Measurements from ENCODE around the gene ZC3H10. TPM values are rescaled to one million over a fixed set of nuclear protein-coding genes. Genes with fewer than 3 reads are reported as not detected.

Gene ZC3H10
- total and polyA plus RNA-seq, 2 donors (not counting 3 experiments of a cell fraction or from before 2014, with no cell fraction given): 2.6 to 10.1 TPM

- Histone ChIP-seq H3K27me3 (ENCODE audit: control insufficient read depth in 2 of 2, insufficient read depth in 2 of 2, low read length in 2 of 2) (peaks cover 2 to 4% of the 10 kb centered on the region in 2 experiments), H3K79me2 (ENCODE audit: control insufficient read depth, insufficient read depth, low read length) (no peaks in the 10 kb centered on the region), H2AFZ (ENCODE audit: low read depth, low read length) (peak overlapping the region; percentile 91), H3K4me2 (ENCODE audit: insufficient read depth, low read length) (peak overlapping the region; percentile 85), H4K20me1 (replicated peaks; ENCODE audit: control insufficient read depth, extremely low read depth, insufficient read depth, low read length) (no peaks in the 10 kb centered on the region), H3K9ac (replicated peaks; ENCODE audit: extremely low read depth, insufficient read depth, low read length) (peak overlapping the region; percentile 41), H3K9me1 (replicated peaks; ENCODE audit: control insufficient read depth, extremely low read depth, insufficient read depth, low read length) (no peaks in the 10 kb centered on the region), H3K36me3 (ENCODE audit: control insufficient read depth in 2 of 2, extremely low read depth in 1 of 2, insufficient read depth in 2 of 2, low read length in 2 of 2) (no peaks in the 10 kb centered on the region), H3K4me3 (replicated peaks in 1 of 3; ENCODE audit: insufficient read depth in 1 of 3, low read depth in 1 of 3, low read length in 3 of 3) (peak overlapping the region; percentile 31 to 58 (median 36)), H3K9me3 (replicated peaks; ENCODE audit: control insufficient read depth, insufficient read depth, low read length) (no peaks in the 10 kb centered on the region), H3K27ac (ENCODE audit: insufficient read depth, low read depth, low read length) (no peak overlapping the region), H3K4me1 (ENCODE audit: control insufficient read depth, extremely low read depth, insufficient read depth, low read length) (peaks cover 8% of the 10 kb centered on the region)
- ChIA-PET CTCF (interaction anchor here (0.6 to 5.0 kb wide), 21 partner anchors 9 to 349 kb away, joined by 3 to 59 read pairs (median 5); partner anchors contain the start of genes PA2G4, RNF41 and ZC3H10), POLR2A (interaction anchor here (1.0 kb wide), 1 partner anchor 34 kb away, joined by 4 read pairs; no protein-coding TSS in a partner anchor)
- no peak for TF ChIP-seq MYC (IDR thresholded peaks at IDR 0.05; ENCODE audit: low read depth, low read length)
- peak; percentile 81 to 82 for TF ChIP-seq CTCF (IDR thresholded peaks at IDR 0.05; ENCODE audit: extremely low read depth in 1 of 2, insufficient read depth in 1 of 2, low read depth in 1 of 2, low read length in 2 of 2)
- TF ChIP-seq MAX (IDR thresholded peaks at IDR 0.05; ENCODE audit: insufficient read depth, insufficient read length): no peak
- TF ChIP-seq EZH2 (IDR thresholded peaks at IDR 0.05; ENCODE audit: borderline replicate concordance, low read depth, low read length, severe bottlenecking): peak; percentile 24
- TF ChIP-seq POLR2AphosphoS5 (IDR thresholded peaks at IDR 0.05; ENCODE audit: insufficient read depth, low read depth, low read length): no peak
- no peak for TF ChIP-seq POLR2A (IDR thresholded peaks at IDR 0.05; ENCODE audit: low read depth, low read length)
- dilution Hi-C loops (cut with MboI; ENCODE audit: extremely low pct_ligation_motif_present, low sequenced_read_pairs) (no loop called here), intact Hi-C loops (cut with micrococcal nuclease) (loop anchor here (1.0 kb wide), 5 partner anchors 25 to 83 kb away; partner anchors contain the start of genes PA2G4 and RPL41)
- peak; percentile 91 for FAIRE-seq
- DNase-seq (ENCODE audit: low read depth, low spot score): peak; percentile 93
- BruUV-seq (replicated peaks): no TSS peak
Measured at GRCh38 chr12:56078931-56079722, 38.9 kb upstream of the ZC3H10 start.

Data from endothelial cell of umbilical vein (primary cell).